Kasumi-1 (cell line): ENCODE measurements around the gene SIT1.

Experiments used
- DNase-seq, 2 experiments: peaks; one replicate each; lab custom pipeline; 2025; lab: John Stamatoyannopoulos, UW

SIT1 gene

DNA sequence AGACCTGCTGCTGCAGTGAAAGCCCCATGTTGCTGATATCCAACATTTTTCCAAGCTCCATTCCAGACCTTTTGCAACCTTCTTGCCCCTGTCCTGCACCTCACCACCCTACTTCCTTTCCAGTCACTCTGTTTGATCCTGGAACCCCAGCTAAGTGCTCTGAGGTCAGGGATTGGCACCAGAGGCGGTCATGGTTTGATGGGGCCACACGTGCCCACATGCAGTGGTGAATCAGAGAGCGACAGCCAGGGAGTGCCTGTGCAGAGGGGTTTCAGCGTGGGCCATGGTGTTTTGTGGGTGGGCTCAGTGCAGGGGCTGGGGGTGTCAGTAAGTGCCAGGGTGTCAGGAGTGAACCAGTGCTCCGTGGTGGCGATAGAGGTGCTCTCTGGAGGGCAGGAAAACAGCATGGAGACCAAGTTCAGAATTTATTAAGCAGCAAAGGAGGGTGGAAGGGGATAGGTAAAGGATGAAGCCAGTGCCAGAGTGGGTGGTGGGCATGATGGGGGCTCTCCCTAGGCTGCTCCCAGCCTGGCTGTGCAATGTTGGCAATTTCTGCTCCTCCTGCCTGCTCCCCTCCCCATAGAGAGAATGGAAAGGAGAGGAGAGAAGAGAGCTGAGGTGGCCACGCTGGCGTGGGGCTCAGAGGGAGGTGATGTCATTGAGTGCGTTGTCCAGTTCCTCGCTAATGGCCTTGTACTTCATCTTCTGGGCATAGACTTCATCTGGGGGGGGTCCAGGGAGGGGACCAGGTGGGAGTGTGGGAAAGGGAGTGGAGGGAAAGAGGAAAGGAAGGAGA is 32.0 kb upstream of the SIT1 start:
- no peak for DNase-seq

DNA sequence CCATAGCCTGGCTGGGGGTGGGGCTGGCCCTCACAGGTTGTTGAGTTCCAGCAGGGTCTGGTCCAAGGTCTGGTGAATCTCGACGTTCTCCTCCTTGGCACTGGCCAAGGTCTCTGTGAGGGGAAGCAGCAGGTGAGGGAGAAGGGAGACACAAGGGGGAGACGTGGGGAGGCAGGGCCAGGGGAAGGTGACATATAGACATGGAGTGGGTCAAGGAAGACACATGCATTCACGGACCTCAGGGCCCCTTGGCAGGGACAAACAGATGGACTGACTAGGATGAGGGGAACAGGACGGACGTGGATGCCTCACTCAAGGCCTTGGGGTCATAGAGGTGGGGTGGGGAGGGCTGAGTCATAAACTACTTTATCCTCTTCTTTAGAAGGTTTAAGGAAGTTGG is 31.3 kb upstream of the SIT1 start:
- DNase-seq, result no peak

DNA sequence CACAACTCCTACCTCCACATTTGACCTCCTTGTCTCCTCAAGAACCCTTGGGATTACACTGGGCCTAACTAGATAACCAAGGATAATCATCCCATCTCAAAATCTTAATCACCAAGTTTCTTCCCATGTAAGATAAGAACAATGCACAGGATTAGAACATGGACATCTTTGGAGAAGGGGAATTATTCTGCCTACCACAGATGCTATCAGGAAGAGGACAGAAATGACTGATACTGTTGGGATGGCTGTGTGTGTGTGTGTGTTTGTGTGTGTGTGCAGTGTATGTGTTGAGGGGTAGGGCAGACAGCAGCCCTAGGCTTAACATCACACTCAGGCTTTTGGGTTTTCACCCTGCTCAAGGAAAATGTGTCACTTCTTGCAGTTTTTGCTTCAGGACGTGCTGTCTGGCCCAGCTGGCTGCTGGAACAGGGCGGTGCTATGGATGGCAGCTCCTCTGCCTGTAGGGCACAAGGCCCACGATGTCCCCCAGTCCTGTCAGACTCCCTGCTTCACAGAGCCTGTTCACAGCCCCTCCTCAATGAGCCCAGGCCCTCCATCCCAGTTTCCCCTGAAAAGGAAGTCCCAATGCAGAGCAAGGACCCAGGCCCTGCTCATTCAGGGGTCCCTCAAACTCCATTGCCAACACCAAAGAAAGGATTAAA is 30.7 kb upstream of the SIT1 start:
- no peak for DNase-seq

DNA sequence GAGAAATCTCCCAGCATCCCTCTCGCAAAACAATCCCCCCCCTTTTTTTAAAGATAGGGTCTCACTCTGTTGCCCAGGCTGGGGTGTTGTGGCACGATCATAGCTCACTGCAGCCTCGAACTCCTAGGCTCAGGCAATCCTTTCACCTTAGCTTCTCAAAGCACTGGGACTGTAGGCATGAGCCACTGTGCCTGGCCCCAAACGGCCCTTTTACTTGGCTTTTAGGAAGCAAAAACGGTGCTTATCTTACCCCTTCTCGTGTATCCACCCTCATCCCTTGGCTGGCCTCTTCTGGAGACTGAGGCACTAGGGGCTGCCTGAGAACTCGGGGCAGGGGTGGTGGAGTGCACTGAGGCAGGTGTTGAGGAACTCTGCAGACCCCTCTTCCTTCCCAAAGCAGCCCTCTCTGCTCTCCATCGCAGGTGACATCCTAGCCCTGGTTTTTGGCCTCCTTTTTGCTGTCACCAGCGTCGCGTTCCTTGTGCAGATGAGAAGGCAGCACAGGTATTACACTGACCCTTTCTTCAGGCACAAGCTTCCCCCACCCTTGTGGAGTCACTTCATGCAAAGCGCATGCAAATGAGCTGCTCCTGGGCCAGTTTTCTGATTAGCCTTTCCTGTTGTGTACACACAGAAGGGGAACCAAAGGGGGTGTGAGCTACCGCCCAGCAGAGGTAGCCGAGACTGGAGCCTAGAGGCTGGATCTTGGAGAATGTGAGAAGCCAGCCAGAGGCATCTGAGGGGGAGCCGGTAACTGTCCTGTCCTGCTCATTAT is 29.8 kb upstream of the SIT1 start:
- no peak for DNase-seq

DNA sequence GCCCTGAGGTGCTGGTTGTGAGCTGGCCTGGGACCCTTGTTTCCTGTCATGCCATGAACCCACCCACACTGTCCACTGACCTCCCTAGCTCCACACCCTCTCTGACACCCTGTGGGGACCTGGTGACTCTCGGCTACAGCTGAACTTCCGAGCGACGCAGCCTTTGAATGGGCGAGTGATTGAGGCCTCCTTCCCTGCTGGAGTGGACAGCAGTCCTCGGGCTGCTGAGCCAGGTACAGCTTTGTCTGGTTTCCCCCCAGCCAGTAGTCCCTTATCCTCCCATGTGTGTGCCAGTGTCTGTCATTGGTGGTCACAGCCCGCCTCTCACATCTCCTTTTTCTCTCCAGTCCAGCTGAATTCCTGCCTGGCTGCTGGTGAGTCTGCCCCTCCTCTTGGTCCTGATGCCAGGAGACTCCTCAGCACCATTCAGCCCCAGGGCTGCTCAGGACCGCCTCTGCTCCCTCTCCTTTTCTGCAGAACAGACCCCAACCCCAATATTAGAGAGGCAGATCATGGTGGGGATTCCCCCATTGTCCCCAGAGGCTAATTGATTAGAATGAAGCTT is 29.1 kb upstream of the SIT1 start:
- DNase-seq, result no peak

DNA sequence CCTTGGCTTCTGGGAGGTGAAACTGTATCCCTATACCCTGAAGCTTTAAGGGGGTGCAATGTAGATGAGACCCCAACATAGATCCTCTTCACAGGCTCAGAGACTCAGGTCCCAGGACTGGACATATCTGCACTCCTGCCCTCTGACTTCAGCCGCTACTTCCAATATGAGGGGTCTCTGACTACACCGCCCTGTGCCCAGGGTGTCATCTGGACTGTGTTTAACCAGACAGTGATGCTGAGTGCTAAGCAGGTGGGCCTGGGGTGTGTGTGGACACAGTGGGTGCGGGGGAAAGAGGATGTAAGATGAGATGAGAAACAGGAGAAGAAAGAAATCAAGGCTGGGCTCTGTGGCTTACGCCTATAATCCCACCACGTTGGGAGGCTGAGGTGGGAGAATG is 28.4 kb upstream of the SIT1 start:
- no peak for DNase-seq

DNA sequence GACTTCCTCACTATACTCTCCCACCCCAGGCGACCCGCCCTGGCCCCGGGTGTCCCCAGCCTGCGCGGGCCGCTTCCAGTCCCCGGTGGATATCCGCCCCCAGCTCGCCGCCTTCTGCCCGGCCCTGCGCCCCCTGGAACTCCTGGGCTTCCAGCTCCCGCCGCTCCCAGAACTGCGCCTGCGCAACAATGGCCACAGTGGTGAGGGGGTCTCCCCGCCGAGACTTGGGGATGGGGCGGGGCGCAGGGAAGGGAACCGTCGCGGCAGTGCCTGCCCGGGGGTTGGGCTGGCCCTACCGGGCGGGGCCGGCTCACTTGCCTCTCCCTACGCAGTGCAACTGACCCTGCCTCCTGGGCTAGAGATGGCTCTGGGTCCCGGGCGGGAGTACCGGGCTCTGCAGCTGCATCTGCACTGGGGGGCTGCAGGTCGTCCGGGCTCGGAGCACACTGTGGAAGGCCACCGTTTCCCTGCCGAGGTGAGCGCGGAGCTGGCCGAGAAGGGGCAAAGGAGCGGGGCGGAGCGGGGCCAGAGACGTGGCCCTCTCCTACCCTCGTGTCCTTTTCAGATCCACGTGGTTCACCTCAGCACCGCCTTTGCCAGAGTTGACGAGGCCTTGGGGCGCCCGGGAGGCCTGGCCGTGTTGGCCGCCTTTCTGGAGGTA is 25.1 kb upstream of the SIT1 start:
- DNase-seq, result no peak

DNA sequence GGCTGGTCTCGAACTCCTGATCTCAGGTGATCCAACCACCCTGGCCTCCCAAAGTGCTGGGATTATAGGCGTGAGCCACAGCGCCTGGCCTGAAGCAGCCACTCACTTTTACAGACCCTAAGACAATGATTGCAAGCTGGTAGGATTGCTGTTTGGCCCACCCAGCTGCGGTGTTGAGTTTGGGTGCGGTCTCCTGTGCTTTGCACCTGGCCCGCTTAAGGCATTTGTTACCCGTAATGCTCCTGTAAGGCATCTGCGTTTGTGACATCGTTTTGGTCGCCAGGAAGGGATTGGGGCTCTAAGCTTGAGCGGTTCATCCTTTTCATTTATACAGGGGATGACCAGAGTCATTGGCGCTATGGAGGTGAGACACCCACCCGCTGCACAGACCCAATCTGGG is 24.5 kb upstream of the SIT1 start:
- no peak for DNase-seq

DNA sequence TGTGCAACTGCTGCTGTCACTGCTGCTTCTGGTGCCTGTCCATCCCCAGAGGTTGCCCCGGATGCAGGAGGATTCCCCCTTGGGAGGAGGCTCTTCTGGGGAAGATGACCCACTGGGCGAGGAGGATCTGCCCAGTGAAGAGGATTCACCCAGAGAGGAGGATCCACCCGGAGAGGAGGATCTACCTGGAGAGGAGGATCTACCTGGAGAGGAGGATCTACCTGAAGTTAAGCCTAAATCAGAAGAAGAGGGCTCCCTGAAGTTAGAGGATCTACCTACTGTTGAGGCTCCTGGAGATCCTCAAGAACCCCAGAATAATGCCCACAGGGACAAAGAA is 23.3 kb upstream of the SIT1 start:
- DNase-seq, result no peak

DNA sequence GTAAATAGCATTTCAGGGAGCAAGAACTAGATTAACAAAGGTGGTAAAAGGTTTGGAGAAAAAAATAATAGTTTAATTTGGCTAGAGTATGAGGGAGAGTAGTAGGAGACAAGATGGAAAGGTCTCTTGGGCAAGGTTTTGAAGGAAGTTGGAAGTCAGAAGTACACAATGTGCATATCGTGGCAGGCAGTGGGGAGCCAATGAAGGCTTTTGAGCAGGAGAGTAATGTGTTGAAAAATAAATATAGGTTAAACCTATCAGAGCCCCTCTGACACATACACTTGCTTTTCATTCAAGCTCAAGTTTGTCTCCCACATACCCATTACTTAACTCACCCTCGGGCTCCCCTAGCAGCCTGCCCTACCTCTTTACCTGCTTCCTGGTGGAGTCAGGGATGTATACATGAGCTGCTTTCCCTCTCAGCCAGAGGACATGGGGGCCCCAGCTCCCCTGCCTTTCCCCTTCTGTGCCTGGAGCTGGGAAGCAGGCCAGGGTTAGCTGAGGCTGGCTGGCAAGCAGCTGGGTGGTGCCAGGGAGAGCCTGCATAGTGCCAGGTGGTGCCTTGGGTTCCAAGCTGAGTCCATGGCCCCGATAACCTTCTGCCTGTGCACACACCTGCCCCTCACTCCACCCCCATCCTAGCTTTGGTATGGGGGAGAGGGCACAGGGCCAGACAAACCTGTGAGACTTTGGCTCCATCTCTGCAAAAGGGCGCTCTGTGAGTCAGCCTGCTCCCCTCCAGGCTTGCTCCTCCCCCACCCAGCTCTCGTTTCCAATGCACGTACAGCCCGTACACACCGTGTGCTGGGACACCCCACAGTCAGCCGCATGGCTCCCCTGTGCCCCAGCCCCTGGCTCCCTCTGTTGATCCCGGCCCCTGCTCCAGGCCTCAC is 22.6 kb upstream of the SIT1 start, which contains the start of gene CA9:
Gene CA9, plus strand, starts transcription at position 797 of the 893 bp plus-strand sequence. Its CDS starts 32 bp downstream, at position 829.
- DNase-seq, result no peak

DNA sequence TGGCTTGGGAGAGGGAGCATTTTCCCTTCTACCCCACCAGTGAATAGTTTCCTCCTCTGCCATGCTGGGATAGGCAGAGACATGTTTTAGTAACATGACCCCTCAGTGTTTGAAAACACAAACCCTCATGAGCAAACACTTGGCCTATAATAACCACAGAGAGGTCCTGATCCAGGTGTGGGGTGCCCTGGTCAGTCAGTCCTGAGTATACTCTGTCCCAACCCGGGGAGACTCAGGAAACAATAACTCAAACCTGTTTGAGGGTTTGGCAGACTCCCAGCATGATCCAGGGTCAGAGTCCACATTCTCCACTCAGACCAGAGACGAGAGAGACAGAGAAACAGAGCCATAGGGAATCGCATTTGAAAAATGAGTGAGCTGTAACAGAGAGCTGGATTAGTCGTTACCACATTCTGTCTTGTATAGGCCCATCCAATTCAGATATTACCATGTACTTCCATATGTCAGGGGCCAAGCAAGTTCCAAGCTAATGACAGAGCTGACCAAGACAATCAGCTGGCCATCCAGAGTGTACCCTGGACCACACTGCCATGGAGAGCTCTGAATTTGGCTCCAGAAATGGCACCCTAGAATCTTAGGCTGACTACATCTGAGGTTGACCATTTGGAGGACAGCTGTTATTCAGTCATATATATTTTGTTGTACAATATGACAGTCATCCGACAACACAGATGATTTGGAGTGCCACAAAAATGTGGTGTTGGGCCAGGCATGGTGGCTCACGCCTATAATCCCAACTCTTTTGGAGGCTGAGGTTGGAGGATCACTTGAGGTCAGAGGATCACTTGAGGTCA is 18.8 kb upstream of the SIT1 start:
- no peak for DNase-seq

DNA sequence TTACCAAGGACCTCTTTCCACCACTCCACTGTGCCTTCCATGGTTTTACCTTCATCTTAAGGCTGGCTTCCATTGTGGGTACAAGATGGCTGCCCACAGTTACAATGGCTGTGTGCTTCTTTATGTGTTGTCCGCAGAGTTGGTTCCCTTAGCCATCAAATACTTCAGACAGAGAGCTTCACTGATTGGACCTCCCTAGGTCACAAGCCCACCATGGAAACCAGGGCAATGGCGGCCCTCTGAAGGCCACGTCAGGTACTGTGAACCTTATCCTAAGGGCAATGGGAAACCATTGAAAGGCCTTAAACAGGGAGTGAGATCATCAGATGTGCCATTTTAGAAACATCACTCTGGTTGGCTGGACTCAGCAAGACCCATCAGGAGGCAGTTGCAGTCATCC is 17.2 kb upstream of the SIT1 start:
- DNase-seq, result no peak

DNA sequence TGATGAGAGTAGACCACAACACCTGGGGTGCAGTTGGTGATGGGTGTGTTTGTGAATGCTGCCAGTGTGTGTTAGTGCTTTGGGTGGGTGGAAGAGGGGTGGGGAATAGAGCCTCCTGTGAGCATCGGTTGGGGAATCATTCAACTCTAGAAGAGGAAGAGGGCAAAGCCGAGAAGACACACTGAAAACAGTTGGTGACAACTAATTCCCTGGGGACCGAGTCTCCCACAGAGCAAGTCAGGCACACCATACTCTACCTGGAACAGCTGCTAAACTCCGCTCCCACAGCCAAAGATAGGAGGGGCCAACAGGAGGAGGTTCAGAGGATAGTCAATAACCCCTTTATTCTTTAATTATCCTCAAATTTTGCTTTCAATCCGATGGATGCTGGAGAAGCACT is 15.8 kb upstream of the SIT1 start:
- DNase-seq, result no peak

DNA sequence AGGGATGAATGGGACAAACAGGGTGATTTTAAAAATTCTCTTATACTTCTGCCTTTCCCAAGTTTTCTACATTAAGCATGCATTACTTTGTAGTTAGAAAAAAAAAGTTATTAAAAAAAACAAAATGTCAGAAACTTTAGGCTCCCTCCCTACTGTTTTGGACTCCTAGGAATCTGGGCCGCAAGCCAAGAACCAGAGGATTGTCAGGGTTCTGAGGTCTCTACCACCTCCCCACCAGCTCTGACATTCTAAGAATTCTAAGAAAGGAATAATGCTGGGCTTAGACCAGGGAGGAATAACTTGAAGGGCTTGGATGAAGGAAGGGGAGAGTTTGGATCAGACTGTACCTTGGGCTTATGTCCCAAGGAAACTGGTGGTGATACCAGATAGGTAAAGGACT is 15.3 kb upstream of the SIT1 start:
- no peak for DNase-seq

DNA sequence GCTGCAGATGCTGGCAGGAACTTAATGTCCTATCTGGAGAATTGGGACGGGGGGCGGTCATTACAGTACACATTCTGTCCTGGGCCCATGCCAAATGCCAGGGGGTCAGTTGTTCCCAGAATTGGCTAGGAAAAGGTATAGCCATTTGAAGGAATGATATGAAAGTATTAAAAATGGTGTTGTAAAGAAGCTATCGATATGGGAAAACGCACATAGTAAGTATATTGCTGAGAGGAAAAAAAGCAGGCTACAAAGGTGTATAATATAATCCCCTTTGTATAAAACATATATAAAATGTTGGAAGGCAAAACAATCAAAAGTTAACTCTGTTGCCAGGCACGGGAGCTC is 14.7 kb upstream of the SIT1 start:
- no peak for DNase-seq

DNA sequence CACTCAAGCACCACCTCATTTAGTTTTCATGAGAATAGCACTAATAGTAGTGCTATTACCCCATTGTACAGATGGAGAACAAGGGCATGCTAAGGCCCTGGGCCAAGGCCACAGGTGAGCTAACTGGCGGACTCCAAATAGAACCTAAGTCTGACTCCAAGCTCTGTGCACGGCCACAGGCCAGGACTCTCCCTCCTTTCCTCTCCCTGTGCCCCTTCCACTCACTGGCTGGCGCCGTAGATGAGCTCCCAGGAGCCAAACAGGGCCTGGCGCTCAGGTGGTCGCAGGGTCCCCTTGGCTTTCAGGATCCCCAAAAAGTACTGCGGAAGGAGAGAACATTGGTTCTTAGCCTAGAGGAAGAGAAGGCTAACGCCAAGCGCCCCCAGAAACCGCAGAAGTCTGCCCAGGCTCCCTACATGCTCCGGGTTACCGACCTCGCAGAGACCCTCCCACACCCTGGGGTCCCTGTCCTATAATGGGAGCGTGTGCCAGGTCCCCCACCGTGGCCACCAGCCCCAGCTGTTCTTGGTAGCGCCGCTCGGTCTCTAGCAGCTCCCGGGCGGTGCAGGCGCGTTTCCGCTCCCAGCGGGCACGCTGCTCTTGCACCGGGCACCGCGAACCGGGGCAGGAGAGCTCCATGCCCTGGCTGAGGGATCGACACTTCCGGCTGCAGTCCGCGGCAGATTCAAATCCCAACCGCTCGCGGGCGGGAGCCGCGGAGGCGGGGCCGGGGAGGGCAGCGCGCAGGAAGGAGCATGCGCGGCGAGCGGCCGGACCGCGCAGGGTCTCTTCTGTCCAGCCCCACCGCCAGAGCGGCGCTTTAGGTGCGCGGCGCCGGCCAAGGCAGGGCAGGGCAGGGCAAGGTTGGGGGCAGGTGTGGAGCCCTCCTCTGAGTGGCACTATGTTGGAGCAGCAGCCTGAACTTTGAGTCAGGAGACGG is 14.1 kb upstream of the SIT1 start, which contains the start of gene ARHGEF39:
Gene ARHGEF39, minus strand, starts transcription at position 665 of the 940 bp plus-strand sequence. Its CDS starts 26 bp downstream, at position 639.
- peak; percentile 65 to 76 for DNase-seq

DNA sequence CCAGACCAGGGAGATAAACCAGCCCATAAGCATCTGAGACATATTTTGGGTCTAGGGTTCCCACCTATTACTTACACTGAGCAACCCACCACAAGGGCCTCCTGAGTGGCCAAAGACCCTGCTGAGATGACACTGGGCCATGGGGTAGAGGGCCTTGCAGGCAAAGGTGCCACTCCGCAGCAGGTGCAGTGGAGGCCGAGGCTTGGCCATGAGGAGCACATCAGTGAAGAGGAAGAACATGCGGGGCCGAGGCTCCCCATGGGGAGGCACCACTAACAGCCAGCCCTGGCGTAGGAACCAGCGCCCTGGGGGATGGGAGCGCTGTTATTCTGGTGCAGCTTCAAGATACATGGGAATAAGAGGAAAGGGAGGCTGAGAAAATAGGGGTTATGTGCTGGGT is 11.7 kb upstream of the SIT1 start:
- DNase-seq, result no peak

DNA sequence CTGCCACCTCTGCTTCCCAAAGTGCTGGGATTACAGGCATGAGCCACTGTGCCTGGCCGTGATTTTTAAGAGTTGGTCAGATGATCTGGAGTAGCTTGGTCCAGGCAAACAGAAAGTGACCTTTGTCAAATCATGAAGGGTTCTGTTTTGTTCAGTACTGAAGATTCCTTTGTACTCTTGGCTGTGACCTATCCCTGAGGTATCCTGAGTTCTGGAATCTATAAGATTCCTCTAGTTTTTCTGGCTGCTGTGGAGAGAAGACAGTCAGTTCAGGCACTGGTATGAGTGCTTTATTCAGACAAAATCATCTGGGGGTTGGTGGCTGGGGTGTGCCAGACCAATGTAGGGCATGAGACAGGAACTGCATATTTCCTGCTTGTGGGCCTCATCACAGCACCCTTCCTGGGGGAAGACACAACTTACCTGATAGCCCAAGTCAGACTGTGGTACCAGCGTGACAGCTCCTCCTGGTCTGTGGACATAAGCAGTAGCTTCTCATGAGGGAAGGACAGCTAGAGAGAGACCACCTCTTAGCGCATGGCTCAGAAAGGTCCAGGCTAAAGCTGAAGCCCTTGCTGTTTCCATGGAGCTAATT is 11.1 kb upstream of the SIT1 start:
- DNase-seq, result no peak

DNA sequence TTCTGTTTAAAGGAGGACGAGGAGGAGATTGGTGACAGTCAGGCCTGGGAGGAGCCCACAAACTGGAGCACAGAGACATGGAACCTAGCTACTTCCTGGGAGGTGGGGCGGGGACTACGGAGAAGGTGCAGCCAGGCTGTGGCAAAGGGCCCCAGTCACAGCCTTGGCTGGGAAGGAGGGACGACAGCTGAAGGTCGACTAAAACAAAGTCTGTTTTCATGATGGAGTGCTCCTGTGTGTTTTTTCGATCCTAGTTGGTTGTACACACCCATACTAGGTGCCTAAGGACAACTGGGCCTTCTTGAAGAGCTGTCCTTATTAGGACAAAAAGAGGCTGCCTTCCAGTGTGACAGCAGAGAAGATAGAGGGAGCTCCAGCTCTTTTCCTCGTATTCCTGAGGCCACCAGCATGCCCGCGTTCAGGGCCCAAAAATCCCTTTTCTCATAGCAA is 10.3 kb upstream of the SIT1 start:
- peak; percentile 24 to 38 for DNase-seq
